A172 (cell line): ENCODE results near the gene GABPB1. TPM values are rescaled to one million over a fixed set of nuclear protein-coding genes. Genes with fewer than 3 reads are reported as not detected.
"Not testable (repeated sequence)": the region's sequence is repeated elsewhere in the genome, so short reads cannot be mapped to it uniquely, and the experiment has no call there.

Source experiments
- DNase-seq: peaks from one replicate; pipeline ENCODE4 v3.0.0-alpha.2; 2015; ENCODE audit warnings: low spot score
- total RNA-seq: library from RNA; depleted of rRNA; stranded (reverse); fragments of >200 nt; shearing (Covaris generic); gene quantifications from 2 replicates; pipeline ENCODE4 v1.2.3, GENCODE V29; 2014; rRNA removed

Gene GABPB1
- 54.0 and 60.7 TPM in 2 replicates for total RNA-seq

- DNase-seq, result peak; percentile 78
These were observed at the start of gene GABPB1 for GRCh38 chr15:50354838-50355618. Gene GABPB1 (minus strand): TSS chr15:50355198. CDS start chr15:50309798, 45,400 bp downstream.

GRCh38 chr15:50391561-50391960 lies 36.6 kb upstream of the GABPB1 start:
- not testable (repeated sequence) for DNase-seq

- DNase-seq, result no peak
These were observed 35.7 kb upstream of the GABPB1 start for GRCh38 chr15:50390554-50391264.

- DNase-seq, result not testable (repeated sequence)
These were observed 27.4 kb upstream of the GABPB1 start for GRCh38 chr15:50382408-50382807.

GRCh38 chr15:50381438-50381837 lies 26.4 kb upstream of the GABPB1 start:
- no peak for DNase-seq

- no peak for DNase-seq
These were observed 25.1 kb upstream of the GABPB1 start for GRCh38 chr15:50380089-50380488.

- not testable (repeated sequence) for DNase-seq
These were observed 24.4 kb upstream of the GABPB1 start for GRCh38 chr15:50379413-50379812.

GRCh38 chr15:50378776-50379175 lies 23.8 kb upstream of the GABPB1 start:
- DNase-seq, result no peak

DNA sequence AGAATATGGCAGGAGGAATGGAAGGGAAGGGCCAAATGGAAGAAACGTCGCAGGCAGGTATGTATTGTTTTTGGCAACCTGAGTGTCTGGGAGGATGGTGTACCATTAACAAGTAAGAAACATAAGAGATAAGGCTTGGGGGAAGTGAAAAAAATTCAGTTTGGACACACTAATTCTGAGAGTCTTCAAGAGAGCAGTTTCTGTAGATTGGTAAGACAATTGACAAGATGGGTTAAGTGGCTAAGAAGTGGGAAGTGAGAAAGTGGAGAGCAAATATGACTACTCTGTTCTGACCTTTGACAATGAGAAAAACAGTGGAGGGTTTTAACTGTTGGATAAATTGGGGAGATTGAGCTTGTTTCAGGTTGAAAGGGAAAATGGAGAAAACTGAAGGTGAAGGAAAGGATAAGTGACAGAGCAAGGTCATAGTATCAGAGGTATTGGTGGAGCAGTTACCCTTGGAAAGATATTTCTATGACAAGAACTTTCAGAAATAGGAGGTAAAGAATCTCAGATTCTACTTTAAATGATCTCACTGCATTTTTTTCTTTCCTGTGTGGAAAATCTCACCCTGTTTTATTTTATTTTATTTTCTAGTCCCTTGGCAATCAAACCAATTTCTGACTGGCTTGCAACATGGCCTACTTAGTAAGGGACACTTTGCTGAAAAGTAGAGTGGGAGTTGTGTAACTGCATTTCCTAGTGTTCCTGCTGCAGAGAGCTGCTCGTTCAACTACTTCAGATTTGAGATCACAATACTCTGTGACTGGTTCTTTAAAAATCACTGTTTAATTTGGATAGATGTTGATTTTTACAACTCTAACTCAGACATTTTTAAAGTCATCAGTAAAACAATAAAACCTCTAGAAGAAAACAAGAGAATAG lies 23.1 kb upstream of the GABPB1 start:
- no peak for DNase-seq

DNA sequence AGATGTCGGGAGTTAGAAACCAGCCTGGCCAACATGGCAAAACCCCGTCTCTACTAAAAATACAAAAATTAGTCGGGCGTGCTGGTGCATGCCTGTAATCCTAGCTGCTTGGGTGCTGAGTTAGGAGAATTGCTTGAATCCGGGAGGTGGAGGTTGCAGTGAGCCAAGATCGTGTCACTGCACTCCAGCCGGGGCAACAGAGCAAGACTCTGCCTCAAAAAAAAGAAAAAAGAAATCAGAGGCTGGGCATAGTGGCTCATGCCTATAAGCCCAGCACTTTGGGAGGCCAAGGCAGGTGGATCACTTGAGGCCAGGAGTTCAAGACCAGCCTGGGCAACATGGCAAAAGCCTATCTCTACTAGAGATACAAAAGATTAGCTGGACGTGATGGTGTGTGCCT lies 14.6 kb upstream of the GABPB1 start:
- not testable (repeated sequence) for DNase-seq

GRCh38 chr15:50365971-50366370 lies 11.0 kb upstream of the GABPB1 start:
- no peak for DNase-seq

DNA sequence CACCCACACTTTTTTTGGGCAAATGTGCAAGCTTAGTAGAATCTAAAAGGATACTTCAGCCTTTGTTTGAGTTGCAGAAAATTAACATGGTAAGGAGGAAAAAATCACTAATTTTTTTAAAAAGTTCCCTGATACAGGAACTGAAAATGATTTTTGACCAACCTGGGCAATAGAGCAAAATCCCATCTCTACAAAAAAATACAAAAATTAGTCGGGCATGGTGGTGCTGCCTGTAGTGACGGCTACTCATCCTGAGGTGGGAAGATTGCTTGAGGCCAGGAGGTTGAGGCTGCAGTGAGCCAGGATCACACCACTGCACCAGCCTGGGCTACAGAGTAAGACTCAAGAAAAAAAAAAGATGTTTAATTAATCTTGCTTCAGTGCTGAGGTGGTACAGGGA lies 10.6 kb upstream of the GABPB1 start:
- no peak for DNase-seq

- no peak for DNase-seq
These were observed 8.6 kb upstream of the GABPB1 start for GRCh38 chr15:50363612-50364011.

- no peak for DNase-seq
These were observed 6.8 kb upstream of the GABPB1 start for GRCh38 chr15:50361756-50362155.

DNA sequence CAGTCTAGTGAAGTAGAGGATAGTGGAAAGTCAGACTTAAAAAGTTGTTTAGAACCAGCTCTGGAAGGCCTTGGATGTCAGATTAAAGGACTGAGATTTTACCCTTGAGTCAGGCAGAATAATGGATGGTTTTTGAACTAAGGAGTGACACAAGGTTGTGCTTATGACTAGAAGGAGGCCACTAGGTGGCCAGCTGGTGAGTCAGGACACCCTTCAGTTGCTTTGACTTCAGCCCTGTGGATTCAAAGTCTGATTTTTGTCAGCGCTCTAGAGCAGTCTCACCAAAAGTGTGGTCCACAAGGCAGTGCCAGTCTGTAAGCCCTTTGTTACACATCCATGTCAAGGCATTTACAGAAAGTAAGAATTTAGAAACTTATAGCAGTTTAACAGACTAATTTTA lies 3.8 kb upstream of the GABPB1 start:
- peak; percentile 43 for DNase-seq

- DNase-seq, result no peak
These were observed 982 bp upstream of the GABPB1 start for GRCh38 chr15:50355980-50356379.

- DNase-seq, result no peak
These were observed 564 bp upstream of the GABPB1 start for GRCh38 chr15:50355619-50355905.

GRCh38 chr15:50353975-50354837 lies 792 bp downstream of the GABPB1 start:
- peak; percentile 65 for DNase-seq

DNA sequence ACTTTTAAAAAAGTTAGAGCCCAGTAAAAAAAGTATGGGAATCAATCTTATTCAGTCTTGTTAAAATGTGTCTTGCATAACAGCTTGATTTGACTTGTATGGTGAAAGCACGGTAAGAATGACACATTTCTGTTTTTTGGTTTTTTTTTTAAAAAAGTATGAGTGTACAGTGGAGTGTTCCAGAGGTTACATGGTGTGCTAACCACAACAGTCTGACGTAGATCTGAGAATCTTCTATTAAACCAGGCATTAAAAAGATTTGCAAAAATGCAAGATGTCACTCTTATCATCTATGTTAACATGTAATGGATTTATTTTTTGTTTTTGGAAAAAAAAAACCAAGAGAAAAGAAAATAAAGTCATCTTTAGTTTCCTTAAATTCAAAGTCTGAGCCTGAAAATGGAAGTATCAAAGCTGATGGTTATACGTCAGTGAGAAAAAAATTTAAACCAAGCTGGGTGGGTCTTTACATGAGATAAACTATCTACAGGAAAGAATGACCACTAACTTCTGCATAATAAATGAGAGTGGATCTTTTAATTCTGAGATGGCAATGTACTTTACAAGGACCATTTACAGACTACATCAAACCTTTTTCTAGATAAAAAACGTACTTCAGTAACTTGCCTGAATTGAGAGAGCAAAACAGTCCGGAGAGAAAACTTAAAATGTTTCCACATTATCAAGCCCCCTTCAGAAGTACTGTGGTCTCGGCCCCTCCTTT lies 1.6 kb downstream of the GABPB1 start:
- peak; percentile 27 for DNase-seq

DNA sequence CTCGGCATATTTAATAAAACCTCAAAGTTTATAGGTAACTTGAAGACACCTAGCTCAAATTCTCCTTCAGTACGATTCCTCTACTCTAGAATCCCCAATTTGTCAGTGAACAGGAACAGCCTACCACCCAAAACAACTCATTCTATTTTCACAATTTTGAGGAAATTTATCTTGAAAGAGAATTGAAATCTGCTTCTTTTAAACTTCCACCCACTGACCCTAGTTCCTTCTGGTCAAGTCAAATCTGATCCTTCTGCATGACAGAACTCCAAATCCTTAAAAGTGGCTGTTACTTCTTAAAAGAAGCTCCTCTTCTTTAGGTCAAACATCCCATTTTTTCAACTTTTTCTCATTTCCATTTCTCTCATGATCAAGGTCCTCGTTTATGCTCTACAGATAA lies 4.4 kb downstream of the GABPB1 start:
- DNase-seq, result no peak

- no peak for DNase-seq
These were observed 9.7 kb downstream of the GABPB1 start for GRCh38 chr15:50345298-50345697.
